ENCODE data around the gene RASSF6.
"Not testable (repeated sequence)": the region's sequence is repeated elsewhere in the genome, so short reads cannot be mapped to it uniquely, and the experiment has no call there.

The RASSF6 gene

GRCh38 chr4:73597183-73597582 is 23.1 kb downstream of the RASSF6 start:
- not testable (repeated sequence) for H3K4me3 ChIP-seq (ENCODE audit: low read length in 2 of 2); H3K27ac ChIP-seq (ENCODE audit: low read length); H3K27me3 ChIP-seq (ENCODE audit: control insufficient read depth in 1 of 2, insufficient read depth in 2 of 2, low read length in 2 of 2); H3K4me1 ChIP-seq (ENCODE audit: control insufficient read depth, insufficient read depth, low read length); H3K9ac ChIP-seq (ENCODE audit: low read length in 2 of 2); H3K9me3 ChIP-seq (ENCODE audit: control insufficient read depth in 2 of 2, low read length in 2 of 2); H3K36me3 ChIP-seq (ENCODE audit: control insufficient read depth in 2 of 2, insufficient read depth in 2 of 2, low read length in 2 of 2)

- Histone ChIP-seq H3K9ac (ENCODE audit: low read length in 2 of 2) (no peak overlapping the region), H3K27ac (ENCODE audit: low read length) (no peak overlapping the region), H3K27me3 (ENCODE audit: control insufficient read depth in 1 of 2, insufficient read depth in 2 of 2, low read length in 2 of 2) (no peaks in the 10 kb centered on the region), H3K36me3 (ENCODE audit: control insufficient read depth in 2 of 2, insufficient read depth in 2 of 2, low read length in 2 of 2) (no peaks in the 10 kb centered on the region), H3K4me1 (ENCODE audit: control insufficient read depth, insufficient read depth, low read length) (no peaks in the 10 kb centered on the region), H3K9me3 (ENCODE audit: control insufficient read depth in 2 of 2, low read length in 2 of 2) (no peaks in the 10 kb centered on the region), H3K4me3 (ENCODE audit: low read length in 2 of 2) (no peak overlapping the region)
These were observed 24.2 kb downstream of the RASSF6 start for GRCh38 chr4:73596001-73596400.

GRCh38 chr4:73593631-73594241 is 26.5 kb downstream of the RASSF6 start:
- H3K4me3 ChIP-seq (ENCODE audit: low read length in 2 of 2), result no peak overlapping the region
- no peak overlapping the region for H3K9ac ChIP-seq (ENCODE audit: low read length in 2 of 2)
- H3K4me1 ChIP-seq (ENCODE audit: control insufficient read depth, insufficient read depth, low read length), result no peaks in the 10 kb centered on the region
- H3K36me3 ChIP-seq (ENCODE audit: control insufficient read depth in 2 of 2, insufficient read depth in 2 of 2, low read length in 2 of 2), result no peaks in the 10 kb centered on the region
- H3K27ac ChIP-seq (ENCODE audit: low read length), result no peak overlapping the region
- H3K9me3 ChIP-seq (ENCODE audit: control insufficient read depth in 2 of 2, low read length in 2 of 2), result no peaks in the 10 kb centered on the region
- no peaks in the 10 kb centered on the region for H3K27me3 ChIP-seq (ENCODE audit: control insufficient read depth in 1 of 2, insufficient read depth in 2 of 2, low read length in 2 of 2)

GRCh38 chr4:73589887-73590801 is 30.1 kb downstream of the RASSF6 start:
- no peaks in the 10 kb centered on the region for H3K4me1 ChIP-seq (ENCODE audit: control insufficient read depth, insufficient read depth, low read length)
- H3K9me3 ChIP-seq (ENCODE audit: control insufficient read depth in 2 of 2, low read length in 2 of 2), result no peaks in the 10 kb centered on the region
- H3K27ac ChIP-seq (ENCODE audit: low read length), result no peak overlapping the region
- no peaks in the 10 kb centered on the region for H3K27me3 ChIP-seq (ENCODE audit: control insufficient read depth in 1 of 2, insufficient read depth in 2 of 2, low read length in 2 of 2)
- H3K4me3 ChIP-seq (ENCODE audit: low read length in 2 of 2), result no peak overlapping the region
- H3K9ac ChIP-seq (ENCODE audit: low read length in 2 of 2), result no peak overlapping the region
- no peaks in the 10 kb centered on the region for H3K36me3 ChIP-seq (ENCODE audit: control insufficient read depth in 2 of 2, insufficient read depth in 2 of 2, low read length in 2 of 2)

GRCh38 chr4:73589261-73589847 is 30.9 kb downstream of the RASSF6 start:
- Histone ChIP-seq H3K4me3 (ENCODE audit: low read length in 2 of 2) (no peak overlapping the region), H3K36me3 (ENCODE audit: control insufficient read depth in 2 of 2, insufficient read depth in 2 of 2, low read length in 2 of 2) (no peaks in the 10 kb centered on the region), H3K27ac (ENCODE audit: low read length) (no peak overlapping the region), H3K9me3 (ENCODE audit: control insufficient read depth in 2 of 2, low read length in 2 of 2) (no peaks in the 10 kb centered on the region), H3K27me3 (ENCODE audit: control insufficient read depth in 1 of 2, insufficient read depth in 2 of 2, low read length in 2 of 2) (no peaks in the 10 kb centered on the region), H3K9ac (ENCODE audit: low read length in 2 of 2) (no peak overlapping the region), H3K4me1 (ENCODE audit: control insufficient read depth, insufficient read depth, low read length) (no peaks in the 10 kb centered on the region)

- no peak overlapping the region for H3K27ac ChIP-seq (ENCODE audit: low read length)
- H3K4me3 ChIP-seq (ENCODE audit: low read length in 2 of 2), result no peak overlapping the region
- H3K36me3 ChIP-seq (ENCODE audit: control insufficient read depth in 2 of 2, insufficient read depth in 2 of 2, low read length in 2 of 2), result no peaks in the 10 kb centered on the region
- no peaks in the 10 kb centered on the region for H3K9me3 ChIP-seq (ENCODE audit: control insufficient read depth in 2 of 2, low read length in 2 of 2)
- H3K4me1 ChIP-seq (ENCODE audit: control insufficient read depth, insufficient read depth, low read length), result no peaks in the 10 kb centered on the region
- no peaks in the 10 kb centered on the region for H3K27me3 ChIP-seq (ENCODE audit: control insufficient read depth in 1 of 2, insufficient read depth in 2 of 2, low read length in 2 of 2)
- H3K9ac ChIP-seq (ENCODE audit: low read length in 2 of 2), result no peak overlapping the region
These were observed 31.6 kb downstream of the RASSF6 start for GRCh38 chr4:73588613-73589012.

DNA sequence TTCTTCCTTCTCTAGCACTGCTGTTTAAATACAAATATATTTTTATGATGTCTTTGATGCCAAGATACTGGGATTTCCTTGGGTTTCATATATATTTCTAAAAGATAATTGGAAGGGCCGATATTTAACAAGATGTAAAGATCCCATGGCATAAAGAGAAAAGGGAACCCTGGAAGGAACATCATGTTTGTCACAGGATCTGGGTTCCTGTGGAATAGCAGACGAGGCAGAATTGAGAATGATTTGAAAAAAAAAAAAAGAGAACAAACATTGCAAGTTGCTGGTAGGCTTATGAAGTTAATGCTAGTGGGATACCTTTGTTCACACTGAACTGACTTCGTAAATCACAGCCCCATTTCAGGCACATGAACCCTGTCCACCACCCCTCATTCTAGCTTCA is 33.6 kb downstream of the RASSF6 start:
- Histone ChIP-seq H3K27ac (ENCODE audit: low read length) (no peak overlapping the region), H3K9me3 (ENCODE audit: control insufficient read depth in 2 of 2, low read length in 2 of 2) (no peaks in the 10 kb centered on the region), H3K4me1 (ENCODE audit: control insufficient read depth, insufficient read depth, low read length) (no peaks in the 10 kb centered on the region), H3K9ac (ENCODE audit: low read length in 2 of 2) (no peak overlapping the region), H3K4me3 (ENCODE audit: low read length in 2 of 2) (no peak overlapping the region), H3K27me3 (ENCODE audit: control insufficient read depth in 1 of 2, insufficient read depth in 2 of 2, low read length in 2 of 2) (no peaks in the 10 kb centered on the region), H3K36me3 (ENCODE audit: control insufficient read depth in 2 of 2, insufficient read depth in 2 of 2, low read length in 2 of 2) (no peaks in the 10 kb centered on the region)

DNA sequence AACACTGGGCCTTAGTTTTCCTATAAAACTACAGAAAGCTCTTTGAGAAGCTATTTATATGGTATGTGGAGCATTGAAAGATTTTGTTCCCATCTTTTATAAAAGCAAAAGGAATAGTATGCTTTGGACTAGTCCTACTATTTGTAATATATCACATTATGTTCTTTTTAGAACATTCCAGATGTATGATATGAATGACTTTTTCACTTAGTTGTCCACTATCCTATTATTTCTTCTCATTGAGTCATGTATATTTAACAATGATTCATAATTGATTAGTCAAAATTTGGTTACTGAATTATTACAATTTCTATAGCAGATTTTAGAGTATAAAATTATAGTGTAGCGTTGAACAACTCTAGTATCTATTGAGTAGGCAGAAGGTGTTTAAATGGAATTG is 34.2 kb downstream of the RASSF6 start:
- Histone ChIP-seq H3K4me1 (ENCODE audit: control insufficient read depth, insufficient read depth, low read length) (no peaks in the 10 kb centered on the region), H3K27ac (ENCODE audit: low read length) (no peak overlapping the region), H3K4me3 (ENCODE audit: low read length in 2 of 2) (no peak overlapping the region), H3K9me3 (ENCODE audit: control insufficient read depth in 2 of 2, low read length in 2 of 2) (no peaks in the 10 kb centered on the region), H3K9ac (ENCODE audit: low read length in 2 of 2) (no peak overlapping the region), H3K27me3 (ENCODE audit: control insufficient read depth in 1 of 2, insufficient read depth in 2 of 2, low read length in 2 of 2) (no peaks in the 10 kb centered on the region), H3K36me3 (ENCODE audit: control insufficient read depth in 2 of 2, insufficient read depth in 2 of 2, low read length in 2 of 2) (no peaks in the 10 kb centered on the region)

DNA sequence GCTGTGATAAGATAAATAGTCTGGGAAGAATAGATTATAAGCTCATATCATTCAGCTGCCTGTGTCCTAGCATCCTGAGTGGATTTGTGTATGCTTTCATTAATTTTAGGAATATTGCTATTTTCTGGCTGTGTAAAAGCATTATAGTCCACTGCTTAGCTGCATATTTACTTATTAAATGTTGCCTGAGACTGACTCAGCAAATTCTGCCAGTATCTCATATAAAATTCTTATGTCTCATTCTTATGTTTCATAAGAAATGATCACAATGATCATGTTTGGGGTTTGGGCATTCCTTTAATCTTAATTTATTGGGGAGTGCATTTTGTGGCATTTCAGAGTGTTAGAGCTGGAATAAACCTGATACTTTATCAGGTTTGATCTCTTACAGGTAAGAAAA is 34.9 kb downstream of the RASSF6 start:
- Histone ChIP-seq H3K4me3 (ENCODE audit: low read length in 2 of 2) (no peak overlapping the region), H3K9me3 (ENCODE audit: control insufficient read depth in 2 of 2, low read length in 2 of 2) (no peaks in the 10 kb centered on the region), H3K27ac (ENCODE audit: low read length) (no peak overlapping the region), H3K9ac (ENCODE audit: low read length in 2 of 2) (no peak overlapping the region), H3K36me3 (ENCODE audit: control insufficient read depth in 2 of 2, insufficient read depth in 2 of 2, low read length in 2 of 2) (no peaks in the 10 kb centered on the region), H3K4me1 (ENCODE audit: control insufficient read depth, insufficient read depth, low read length) (no peaks in the 10 kb centered on the region), H3K27me3 (ENCODE audit: control insufficient read depth in 1 of 2, insufficient read depth in 2 of 2, low read length in 2 of 2) (no peaks in the 10 kb centered on the region)

GRCh38 chr4:73583666-73584065 is 36.6 kb downstream of the RASSF6 start:
- Histone ChIP-seq H3K36me3 (ENCODE audit: control insufficient read depth in 2 of 2, insufficient read depth in 2 of 2, low read length in 2 of 2) (no peaks in the 10 kb centered on the region), H3K27ac (ENCODE audit: low read length) (no peak overlapping the region), H3K9ac (ENCODE audit: low read length in 2 of 2) (no peak overlapping the region), H3K9me3 (ENCODE audit: control insufficient read depth in 2 of 2, low read length in 2 of 2) (no peaks in the 10 kb centered on the region), H3K4me3 (ENCODE audit: low read length in 2 of 2) (no peak overlapping the region), H3K4me1 (ENCODE audit: control insufficient read depth, insufficient read depth, low read length) (no peaks in the 10 kb centered on the region), H3K27me3 (ENCODE audit: control insufficient read depth in 1 of 2, insufficient read depth in 2 of 2, low read length in 2 of 2) (no peaks in the 10 kb centered on the region)

DNA sequence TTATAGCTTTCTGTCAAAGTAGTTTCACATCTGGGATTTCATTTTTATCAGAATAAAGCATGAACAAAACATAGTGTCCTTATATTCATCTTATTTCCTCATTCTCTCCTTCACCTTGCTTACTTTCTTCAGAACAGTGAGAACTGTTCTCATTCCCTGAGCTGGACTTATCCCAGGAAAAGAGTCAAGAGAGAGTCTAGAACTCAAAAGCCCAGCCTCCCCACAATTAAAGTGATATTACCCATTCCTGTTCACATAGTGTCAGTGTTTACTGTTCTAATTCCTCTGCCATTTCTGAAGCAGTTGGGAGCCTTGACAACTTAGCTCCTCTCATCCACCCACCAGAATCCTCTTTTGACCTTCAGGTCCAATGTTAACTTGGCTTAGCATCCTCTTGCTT is 42.9 kb downstream of the RASSF6 start:
- H3K36me3 ChIP-seq (ENCODE audit: control insufficient read depth in 2 of 2, insufficient read depth in 2 of 2, low read length in 2 of 2), result no peaks in the 10 kb centered on the region
- H3K27ac ChIP-seq (ENCODE audit: low read length), result no peak overlapping the region
- H3K9me3 ChIP-seq (ENCODE audit: control insufficient read depth in 2 of 2, low read length in 2 of 2), result no peaks in the 10 kb centered on the region
- no peaks in the 10 kb centered on the region for H3K4me1 ChIP-seq (ENCODE audit: control insufficient read depth, insufficient read depth, low read length)
- H3K27me3 ChIP-seq (ENCODE audit: control insufficient read depth in 1 of 2, insufficient read depth in 2 of 2, low read length in 2 of 2), result no peaks in the 10 kb centered on the region
- no peak overlapping the region for H3K9ac ChIP-seq (ENCODE audit: low read length in 2 of 2)
- no peak overlapping the region for H3K4me3 ChIP-seq (ENCODE audit: low read length in 2 of 2)
